AG09309 (cell line): ENCODE data around the gene PTPN4.
"Not testable (repeated sequence)": the region's sequence is repeated elsewhere in the genome, so short reads cannot be mapped to it uniquely, and the experiment has no call there.

ENCODE experiments used
- DNase-seq: peaks from one replicate; pipeline ENCODE4 v3.0.0-alpha.2; 2010; ENCODE audit warnings: low read depth
- H3K4me3 ChIP-seq: 2 replicates; pipeline ENCODE4 v1.5.1; 2011; ENCODE audit warnings: mild to moderate bottlenecking, low read depth, low read length, moderate library complexity; ENCODE audit not compliant: control insufficient read depth
- TF ChIP-seq, protein P1 (sequence below): IDR thresholded peaks from 2 replicates; pipeline ENCODE4 v1.5.1; 2011; ENCODE audit warnings: mild to moderate bottlenecking, low read depth, low read length, inconsistent platforms; ENCODE audit not compliant: insufficient read depth, control insufficient read depth; ENCODE audit errors: missing control alignments

The PTPN4 gene

GRCh38 chr2:119981896-119982295 is 222.2 kb downstream of the PTPN4 start:
- no peak overlapping the region for H3K4me3 ChIP-seq
- TF ChIP-seq, protein P1, sequence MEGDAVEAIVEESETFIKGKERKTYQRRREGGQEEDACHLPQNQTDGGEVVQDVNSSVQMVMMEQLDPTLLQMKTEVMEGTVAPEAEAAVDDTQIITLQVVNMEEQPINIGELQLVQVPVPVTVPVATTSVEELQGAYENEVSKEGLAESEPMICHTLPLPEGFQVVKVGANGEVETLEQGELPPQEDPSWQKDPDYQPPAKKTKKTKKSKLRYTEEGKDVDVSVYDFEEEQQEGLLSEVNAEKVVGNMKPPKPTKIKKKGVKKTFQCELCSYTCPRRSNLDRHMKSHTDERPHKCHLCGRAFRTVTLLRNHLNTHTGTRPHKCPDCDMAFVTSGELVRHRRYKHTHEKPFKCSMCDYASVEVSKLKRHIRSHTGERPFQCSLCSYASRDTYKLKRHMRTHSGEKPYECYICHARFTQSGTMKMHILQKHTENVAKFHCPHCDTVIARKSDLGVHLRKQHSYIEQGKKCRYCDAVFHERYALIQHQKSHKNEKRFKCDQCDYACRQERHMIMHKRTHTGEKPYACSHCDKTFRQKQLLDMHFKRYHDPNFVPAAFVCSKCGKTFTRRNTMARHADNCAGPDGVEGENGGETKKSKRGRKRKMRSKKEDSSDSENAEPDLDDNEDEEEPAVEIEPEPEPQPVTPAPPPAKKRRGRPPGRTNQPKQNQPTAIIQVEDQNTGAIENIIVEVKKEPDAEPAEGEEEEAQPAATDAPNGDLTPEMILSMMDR = no peak
- no peak for DNase-seq

DNA sequence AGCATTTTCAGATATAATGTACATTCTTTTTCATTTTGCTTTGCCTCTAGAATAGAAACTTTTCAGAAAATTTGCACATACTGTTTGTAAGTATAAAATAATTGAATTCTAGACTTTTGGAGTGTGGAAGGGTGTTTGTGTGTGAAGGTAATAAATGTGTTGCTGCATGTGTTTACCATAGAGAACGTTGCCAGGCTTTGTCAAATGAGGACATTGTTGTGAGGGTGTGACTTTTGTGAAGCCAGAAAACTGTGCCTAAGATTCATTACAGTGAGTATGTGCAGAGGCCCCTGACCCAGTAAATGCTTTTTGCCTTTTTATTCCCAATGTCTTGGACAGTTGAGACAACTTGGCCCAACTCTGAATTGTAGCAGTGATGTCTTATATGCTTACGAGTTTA is 222.8 kb downstream of the PTPN4 start:
- DNase-seq = no peak
- no peak overlapping the region for H3K4me3 ChIP-seq
- TF ChIP-seq, protein P1 = no peak

DNA sequence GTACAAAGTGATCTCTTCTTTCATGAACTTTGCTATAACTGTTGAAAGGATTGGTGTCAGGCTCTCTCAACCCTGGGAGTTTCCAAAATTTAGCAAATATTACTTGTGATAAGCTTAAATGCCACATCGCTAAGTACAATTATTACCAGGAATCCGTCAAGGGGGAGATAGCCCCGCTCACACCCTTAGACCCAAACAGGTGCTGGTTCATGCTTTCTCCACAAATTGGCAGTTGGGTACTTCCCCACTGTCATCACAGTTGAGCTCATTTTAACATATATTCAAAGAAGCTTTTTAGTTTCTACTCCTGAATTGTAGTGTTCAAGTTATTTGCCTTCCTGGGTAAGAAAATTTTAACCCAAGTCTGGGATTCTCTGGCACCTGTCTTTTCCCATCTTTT is 223.4 kb downstream of the PTPN4 start:
- no peak overlapping the region for H3K4me3 ChIP-seq
- DNase-seq = no peak
- TF ChIP-seq, protein P1 = no peak

DNA sequence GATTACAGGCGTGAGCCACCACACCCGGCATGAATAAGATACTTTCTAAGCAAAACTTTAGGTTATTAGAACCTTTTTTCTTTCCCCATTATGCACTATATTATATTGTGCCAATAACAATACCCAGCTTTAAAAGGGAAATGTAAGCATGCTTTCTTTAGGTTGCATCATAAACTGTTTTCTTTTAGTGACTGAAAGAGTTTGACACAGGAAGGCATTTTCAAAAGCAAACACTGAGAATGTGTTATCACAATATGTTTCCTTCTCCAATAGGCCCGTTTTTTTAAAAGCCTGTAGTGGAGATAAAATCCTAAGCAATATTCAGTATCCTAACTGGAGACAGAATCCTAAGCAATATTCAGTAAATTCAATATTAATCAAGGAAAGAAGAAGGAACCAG is 236.4 kb downstream of the PTPN4 start:
- DNase-seq = no peak
- no peak overlapping the region for H3K4me3 ChIP-seq
- TF ChIP-seq, protein P1 = no peak

DNA sequence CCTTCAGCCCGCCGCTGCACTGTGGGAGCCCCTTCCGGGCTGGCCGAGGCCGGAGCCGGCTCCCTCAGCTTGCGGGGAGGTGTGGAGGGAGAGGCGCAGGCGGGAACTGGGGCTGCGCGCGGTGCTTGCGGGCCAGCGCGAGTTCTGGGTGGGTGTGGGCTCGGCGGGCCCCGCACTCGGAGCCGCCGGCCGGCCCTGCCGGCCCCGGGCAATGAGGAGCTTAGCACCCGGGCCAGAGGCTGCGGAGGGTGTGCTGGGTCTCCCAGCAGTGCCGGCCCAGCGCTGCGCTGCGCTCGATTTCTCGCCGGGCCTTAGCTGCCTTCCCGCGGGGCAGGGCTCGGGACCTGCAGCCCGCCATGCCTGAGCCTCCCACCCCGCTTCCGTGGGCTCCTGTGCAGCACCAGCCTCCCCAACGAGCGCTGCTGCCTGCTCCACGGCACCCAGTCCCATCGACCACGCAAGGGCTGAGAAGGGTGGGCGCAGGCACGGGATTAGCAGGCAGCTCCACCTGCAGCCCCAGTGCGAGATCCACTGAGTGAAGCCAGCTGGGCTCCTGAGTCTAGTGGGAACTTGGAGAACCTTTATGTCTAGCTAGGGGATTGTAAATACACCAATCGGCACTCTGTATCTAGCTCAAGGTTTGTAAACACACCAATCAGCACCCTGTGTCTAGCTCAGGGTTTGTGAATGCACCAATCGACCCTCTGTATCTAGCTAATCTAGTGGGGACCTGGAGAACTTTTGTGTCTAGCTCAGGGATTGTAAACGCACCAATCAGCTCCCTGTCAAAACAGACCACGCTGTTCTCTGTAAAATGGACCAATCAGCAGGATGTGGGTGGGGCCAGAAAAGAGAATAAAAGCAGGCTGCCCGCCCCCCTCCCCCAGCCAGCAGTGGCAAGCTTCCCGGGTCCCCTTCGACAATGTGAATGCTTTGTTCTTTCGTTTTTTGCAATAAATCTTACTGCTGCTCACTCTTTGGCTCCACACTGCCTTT is 237.5 kb downstream of the PTPN4 start:
- DNase-seq, H3K4me3 ChIP-seq: not testable (repeated sequence)

GRCh38 chr2:120001471-120001870 is 241.7 kb downstream of the PTPN4 start:
- TF ChIP-seq, protein P1 = no peak
- H3K4me3 ChIP-seq = no peak overlapping the region
- DNase-seq = no peak

- no peak overlapping the region for H3K4me3 ChIP-seq
Measured at GRCh38 chr2:120004254-120004653, 244.5 kb downstream of the PTPN4 start.

More at GRCh38 chr2:120004254-120004653, 244.5 kb downstream of the PTPN4 start:
- no peak for DNase-seq
- TF ChIP-seq, protein P1 = no peak
